Urothelium cell line (cell line): ENCODE measurements around the gene ALDH18A1.

ENCODE experiments used
- DNase-seq: peaks from one replicate; pipeline ENCODE4 v3.0.0; 2011; ENCODE audit warnings: low spot score, mixed read lengths
- FAIRE-seq: peaks from 2 replicates; lab custom pipeline; 2011; peaks lifted over from hg19 to GRCh38; lab: Jason Lieb, UNC

Gene ALDH18A1

DNA sequence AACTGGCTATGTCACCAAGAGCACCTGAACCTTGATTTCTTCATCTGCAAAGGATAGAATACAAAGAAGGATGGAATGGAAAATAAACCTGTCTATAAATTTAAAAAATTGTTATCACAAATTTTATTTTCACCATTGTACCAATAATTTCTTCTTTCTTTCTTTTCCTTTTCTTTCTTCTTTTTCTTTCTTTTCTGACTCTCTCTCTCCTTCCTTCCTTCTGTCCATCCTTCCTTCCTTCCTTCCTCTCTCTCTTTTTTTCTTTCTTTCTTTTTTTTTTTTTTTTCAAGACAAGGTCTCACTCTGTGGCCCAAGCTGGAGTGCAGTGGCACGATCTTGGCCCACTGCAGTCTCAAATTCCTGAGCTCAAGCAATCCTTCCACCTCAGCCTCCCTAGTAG lies 58.7 kb downstream of the ALDH18A1 start:
- DNase-seq (no peak), FAIRE-seq (no peak)

DNA sequence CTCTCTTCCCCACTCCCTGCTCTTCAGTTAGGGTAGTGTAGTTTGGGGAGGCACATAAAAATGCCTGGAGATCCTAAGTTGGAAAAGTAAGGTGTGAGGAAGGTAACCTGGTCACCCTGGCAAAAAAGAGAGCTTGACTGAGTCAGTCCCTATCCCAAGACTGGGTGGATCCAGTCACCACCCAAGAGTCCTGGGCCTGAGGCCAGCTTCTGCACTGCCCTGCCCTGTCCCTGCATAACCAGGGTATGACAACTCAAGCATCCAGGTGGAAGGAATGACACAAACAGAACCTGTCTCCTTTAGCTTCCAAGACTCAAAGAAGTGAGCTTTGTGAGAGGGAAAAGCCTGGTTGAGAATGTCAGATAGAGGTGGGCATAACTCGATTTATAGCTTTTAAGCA lies 68.5 kb downstream of the ALDH18A1 start:
- FAIRE-seq (no peak), DNase-seq (no peak)

DNA sequence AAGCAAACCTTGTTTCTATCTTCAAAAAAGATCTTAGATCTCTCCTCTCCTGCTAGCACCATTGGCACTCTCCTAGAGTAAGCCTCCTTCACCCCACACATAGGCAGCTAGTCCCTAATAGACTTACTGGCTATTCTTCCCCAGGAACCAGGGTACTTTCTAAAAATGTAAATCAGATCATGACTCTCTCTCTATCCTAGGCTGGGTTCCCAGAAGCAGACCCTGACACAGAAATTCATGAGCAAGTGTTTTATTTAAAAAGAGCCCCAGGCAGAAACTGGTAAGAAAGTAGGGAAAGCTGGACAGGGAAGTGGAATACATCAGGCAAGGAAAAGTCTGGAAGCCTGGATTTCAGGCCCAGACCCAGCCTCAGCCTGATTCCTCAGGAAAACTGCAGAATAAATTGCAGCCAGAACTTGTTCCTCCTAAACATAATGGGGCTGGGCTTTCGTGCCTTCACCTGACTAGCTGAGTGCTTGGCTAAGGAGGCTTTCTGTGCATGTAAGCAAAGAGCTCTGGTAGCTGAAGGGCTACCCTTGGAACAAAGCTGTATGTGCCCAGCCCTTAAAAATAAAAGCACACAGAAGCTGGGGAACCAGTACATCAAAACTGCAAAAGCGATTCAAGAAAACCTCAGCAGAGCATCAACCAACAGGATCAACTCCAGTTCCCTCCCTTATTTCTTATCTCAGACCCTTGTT lies 76.5 kb downstream of the ALDH18A1 start:
- DNase-seq (no peak), FAIRE-seq (no peak)

DNA sequence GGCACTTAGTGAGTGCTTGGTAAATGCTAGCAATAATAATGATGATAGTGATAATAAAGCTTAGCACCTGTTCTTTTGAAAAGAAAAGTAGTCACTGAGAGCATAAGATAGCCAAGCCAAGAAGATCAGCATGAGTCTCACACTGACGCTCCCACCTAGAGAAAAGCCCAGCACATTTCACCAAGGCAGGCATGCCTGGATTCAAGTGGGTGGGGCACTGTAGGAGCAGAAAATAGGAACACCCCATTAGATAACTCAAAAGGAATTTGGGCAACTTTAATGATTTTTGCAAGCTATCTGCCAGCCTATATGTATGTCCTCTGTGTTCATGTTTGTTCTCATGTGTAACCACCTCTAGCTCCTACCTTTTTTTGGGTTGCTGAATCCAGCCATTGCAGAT lies 77.2 kb downstream of the ALDH18A1 start:
- FAIRE-seq: no peak
- no peak for DNase-seq

DNA sequence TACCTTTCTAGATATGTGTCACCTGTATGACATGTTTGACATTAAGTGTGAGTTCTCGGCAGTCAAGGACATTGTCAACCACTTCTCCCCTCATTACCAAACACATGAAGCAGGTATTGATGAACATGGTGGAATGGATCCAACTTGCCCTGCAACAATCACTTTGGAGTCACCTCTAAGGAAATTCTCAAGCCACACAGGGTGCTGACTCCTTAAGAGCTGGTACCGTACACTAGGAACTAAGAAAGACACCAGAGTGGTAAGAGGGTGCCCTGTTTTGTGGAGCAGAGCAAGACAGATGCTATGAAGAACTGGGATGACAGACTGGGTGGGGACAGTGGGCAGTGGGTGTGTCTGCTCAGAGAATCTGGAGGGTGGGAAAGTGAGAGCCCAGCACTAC lies 77.9 kb downstream of the ALDH18A1 start:
- no peak for FAIRE-seq

DNA sequence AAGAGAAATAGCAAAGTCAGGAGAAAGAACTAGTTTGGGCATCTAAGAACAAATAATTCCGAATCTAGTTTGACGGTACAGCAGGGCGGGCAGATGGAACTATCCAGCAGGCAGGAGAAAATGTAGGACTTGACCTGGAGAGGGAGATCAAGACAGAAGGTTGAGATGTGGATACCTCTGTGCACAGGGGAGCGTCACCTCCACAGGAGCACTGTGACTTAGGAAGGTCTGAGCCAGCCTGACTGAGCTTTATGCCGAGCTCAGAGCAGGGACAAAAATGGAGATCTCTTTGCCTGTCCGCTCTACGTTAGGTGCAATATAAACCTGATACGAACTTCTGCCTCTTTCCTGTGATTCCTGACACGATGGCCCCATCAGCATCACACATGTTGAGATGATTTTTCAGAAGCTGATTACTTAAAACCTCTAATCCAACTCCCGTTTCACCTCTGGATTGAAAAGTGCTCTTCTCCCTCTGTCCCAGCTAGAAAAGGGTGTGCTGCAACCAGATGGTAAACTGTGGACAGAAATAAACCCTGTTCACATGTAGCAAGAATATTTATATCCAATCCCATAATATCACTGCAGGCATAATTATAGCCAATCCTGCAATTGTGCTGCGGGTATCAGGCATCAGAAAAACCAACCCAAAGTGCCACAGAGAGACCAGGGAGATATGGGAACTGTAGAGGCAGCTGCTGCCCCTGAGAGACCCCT lies 81.7 kb downstream of the ALDH18A1 start:
- DNase-seq (no peak), FAIRE-seq (no peak)

More for the DNA sequence above, 77.9 kb downstream of the ALDH18A1 start:
- DNase-seq: no peak

DNA sequence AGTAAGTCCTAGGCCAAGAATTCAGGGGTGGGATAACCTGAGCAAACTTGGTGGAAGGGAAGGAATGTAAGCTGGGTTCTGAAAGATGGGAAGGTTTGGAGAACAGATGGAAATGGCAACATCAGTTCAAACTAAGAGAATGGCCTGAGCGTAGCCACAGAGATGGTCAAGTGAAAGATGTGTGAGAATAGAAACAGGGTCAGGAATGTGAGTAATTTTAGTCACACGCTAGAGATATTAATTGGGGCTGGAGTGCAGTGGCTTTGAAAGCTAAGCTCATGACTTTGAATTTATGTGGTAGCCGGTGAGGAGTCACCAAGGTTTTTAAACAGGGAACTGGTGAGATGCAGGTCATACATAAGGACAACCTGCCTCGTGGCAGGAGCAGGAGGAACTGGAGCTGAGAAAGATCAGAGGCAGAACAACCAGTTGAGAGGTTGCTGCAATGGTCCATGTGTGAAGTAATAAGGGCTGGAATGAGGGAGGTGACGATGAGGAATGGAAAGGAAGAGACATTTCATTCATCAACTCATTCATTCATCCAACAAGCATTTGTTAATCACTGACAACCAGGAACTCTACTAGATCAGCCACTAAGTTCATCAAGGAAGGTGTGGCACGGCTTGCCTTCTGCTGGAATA lies 82.4 kb downstream of the ALDH18A1 start:
- FAIRE-seq (no peak), DNase-seq (no peak)

DNA sequence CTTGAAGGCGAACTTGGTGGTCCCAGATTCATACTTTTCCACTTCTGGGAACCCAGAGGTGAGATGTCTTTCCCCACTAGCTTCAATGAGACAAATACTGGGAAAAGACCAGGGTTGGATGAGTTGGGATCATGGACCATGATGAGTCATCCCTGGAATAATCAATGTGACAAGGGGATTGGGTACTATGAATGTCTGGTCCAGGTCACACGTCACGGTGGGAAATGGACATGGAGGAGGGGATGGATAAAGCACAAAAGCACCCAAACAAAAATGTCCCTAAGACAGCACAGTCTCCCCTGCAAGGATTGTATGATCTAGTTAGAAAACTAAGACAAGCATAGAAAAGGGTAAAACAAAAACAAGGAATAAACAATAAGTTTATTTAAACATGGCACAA lies 83.0 kb downstream of the ALDH18A1 start:
- no peak for DNase-seq
- FAIRE-seq: no peak

DNA sequence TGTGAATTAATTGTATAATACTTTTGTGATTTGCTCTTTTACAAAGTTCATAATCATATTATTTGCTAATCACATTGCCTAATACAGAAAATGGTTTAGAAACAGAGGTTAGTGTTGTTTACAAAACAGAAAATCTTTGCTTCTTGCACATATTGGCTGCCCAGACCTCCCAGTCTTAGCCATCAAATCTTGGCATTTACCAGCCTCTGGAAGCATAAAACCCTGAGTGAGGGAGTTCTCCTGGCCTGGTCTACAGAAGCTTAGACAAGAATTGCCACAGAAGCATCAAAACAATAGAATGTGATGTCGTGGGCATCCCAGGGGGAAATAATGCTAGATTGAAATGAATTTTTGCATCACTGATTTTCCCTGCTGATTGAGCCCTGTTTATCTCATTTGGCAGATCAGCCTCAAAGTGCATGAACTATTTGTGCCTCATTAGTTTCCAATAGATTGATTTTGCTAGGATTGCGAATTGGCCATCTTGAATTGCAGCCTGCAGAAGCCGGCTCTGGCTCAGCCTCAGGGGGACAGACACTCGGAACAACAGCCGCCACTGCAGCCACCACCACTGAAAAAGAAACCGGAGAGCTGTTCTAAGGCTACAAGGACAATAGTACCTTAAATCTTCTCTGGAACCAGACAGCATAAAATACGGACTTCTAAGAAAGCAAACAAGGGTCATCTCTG lies 84.2 kb downstream of the ALDH18A1 start:
- FAIRE-seq (no peak), DNase-seq (no peak)

DNA sequence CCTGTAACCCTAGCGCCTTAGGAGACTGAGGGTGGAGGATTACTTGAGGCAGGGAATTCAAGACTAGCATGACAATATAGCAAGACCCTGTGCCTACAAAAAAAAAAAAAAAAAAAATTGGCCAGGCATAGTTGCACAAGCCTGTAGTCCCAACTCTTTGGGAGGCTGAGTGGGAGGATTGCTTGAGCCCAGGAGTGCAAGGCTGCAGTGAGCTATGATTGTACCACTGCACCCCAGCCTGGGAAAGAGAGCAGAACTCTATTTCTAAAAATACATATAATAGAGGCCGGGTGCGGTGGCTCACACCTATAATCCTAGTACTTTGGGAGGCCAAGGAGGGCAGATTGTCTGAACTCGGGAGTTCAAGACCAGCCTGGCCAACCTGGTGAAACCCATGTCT lies 85.1 kb downstream of the ALDH18A1 start:
- DNase-seq (no peak), FAIRE-seq (no peak)

DNA sequence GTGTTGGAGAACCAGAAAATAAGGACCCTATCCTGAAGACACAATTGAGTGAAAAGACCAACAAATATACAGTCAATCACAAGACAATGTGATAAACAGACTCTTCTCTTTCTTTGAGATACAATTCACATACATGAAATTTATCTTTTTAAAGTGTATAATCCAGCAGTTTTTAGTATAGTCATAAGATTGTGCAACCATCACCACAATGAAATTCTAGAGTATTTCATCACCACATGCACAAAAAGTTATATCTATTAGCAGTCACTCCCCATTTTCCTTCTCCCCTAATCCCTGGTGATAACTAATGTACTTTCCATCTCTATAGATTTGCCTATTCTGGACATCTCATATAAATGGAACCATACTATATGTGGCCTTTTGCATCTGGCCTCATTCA lies 87.1 kb downstream of the ALDH18A1 start:
- FAIRE-seq: no peak
- no peak for DNase-seq

DNA sequence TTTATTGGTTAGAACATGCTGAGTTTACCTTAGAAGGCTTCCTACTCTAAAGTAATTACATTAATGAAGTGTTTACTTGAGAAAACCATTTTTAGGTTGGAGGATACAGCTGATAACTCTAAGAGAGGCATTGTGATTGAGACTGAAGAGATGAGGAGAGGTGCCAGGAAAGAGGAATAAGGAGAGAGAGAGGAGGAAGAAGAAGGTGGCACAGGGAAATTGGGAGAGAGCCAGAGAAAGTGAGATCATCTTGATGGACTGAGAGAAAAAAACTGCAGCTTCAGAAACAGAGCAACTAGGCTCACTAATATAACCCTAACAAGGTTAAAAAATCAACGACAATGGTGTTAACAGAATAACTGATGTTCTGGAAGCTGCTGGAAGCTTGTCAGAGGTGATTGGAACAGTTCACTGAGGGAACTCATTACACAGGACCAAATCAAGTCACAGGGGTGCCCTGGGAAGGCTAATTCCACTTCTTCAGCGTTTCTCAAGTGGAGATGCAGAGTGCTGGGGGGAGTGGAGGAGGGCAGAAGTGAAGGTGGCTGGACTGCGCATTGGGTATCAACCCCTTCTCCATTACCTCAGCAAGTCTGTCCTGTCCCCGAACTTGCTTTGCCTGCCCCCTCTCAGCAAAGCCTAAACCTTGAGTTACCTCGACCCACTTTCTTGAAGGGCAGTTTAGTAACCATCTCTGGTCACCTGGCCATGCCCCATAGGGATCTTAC lies 88.4 kb downstream of the ALDH18A1 start:
- DNase-seq: peak; percentile 39
- FAIRE-seq: no peak

DNA sequence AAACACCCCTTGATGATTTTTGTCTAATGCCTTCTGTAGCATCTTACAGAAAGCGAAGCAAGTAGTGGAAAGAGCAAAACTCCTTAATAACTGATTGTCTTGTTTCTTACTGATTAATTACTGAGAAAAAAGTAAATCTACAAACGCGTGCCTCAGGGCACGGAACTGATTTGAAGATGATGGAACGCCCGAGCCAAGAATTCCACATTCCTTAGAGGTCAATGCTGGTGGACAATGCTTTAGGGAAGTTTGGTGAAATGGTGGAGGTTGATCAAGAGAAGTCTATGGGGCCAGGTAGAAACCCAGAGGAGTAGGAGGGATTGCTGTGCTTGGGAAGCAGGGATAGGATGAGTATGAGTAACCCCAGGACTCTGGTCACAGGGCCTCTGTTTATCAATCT lies 90.4 kb downstream of the ALDH18A1 start:
- no peak for DNase-seq
- no peak for FAIRE-seq

DNA sequence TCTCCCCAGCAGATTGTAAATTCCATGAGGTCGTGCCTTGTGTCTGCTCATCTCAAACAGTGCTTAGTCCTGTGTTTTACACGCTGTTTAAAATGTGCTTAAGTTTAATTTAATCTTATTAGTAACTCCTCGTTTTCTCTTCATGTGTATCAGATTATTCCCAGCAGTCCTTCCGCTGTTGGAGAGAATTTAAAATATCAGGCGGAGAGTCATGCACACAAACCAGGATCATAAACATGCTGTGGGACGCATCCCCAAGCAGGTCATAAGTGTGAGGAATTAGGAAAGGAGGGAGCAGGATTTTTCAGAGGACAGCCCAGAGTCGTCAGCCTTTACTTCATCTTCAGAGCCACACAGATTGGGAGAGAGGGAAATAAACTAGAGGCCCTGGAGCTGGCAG lies 91.2 kb downstream of the ALDH18A1 start:
- DNase-seq (no peak), FAIRE-seq (no peak)

DNA sequence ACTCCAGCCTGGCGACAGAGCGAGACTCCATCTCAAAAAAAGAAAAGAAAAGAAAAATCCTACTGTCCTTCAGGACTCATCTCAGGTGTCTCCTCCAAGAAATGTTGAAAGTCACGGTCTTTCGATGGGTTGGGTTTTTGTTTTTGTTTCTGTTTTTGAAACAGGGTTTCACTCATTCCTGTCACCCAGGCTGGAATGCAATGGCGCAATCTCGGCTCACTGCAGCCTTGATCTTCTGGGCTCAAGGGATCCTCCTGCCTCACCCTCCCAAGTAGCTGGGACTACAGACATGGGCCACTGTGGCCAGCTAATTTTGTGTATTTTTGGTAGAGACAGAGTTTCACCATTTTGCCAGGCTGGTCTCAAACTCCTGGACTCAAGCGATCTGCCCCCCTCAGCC lies 92.2 kb downstream of the ALDH18A1 start:
- no peak for FAIRE-seq
- no peak for DNase-seq

DNA sequence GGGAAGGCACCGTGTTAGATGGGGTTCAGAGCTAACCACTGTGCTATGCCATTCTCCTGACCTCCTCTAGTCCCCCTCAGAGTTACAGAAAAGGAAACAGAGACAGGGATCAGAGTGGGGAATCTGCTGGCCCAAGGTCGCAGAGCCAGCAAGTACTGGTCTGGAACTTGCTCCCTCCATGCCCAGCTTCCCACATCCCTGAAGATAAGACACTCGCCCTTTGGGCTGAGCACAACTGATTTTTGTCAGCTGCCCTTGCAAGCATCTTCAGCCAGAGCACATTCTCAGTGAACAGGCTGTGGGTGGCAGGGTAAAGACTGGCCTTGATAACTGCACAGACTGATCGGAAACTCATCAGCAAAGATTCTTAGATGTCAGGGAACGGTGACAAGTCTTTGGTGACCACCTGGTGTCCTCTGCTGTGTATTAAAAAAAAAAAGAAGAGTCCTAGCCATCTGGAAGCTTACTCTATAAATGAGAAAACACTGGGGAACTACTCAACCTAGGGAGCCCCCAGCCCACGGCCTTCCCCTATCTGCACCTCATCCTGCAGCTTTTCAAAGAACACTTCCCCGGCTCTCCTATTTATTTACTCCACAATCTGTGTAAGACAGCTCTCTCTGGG lies 94.1 kb downstream of the ALDH18A1 start:
- FAIRE-seq (no peak), DNase-seq (no peak)

DNA sequence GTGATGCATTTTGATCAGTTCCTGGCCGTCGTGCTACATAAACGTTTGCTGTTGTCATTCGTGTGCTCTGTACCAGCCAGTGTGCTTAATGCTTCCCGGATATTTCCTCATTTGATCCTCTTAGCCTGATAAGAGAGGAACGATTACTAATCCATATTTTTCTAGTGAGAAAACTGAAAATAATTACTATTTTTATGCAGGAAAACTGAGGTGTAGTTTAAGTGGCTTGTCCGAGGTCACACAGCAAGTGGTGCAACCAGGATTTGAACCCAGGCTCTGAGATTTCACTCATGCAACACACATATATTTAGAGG lies 94.7 kb downstream of the ALDH18A1 start:
- no peak for FAIRE-seq

DNA sequence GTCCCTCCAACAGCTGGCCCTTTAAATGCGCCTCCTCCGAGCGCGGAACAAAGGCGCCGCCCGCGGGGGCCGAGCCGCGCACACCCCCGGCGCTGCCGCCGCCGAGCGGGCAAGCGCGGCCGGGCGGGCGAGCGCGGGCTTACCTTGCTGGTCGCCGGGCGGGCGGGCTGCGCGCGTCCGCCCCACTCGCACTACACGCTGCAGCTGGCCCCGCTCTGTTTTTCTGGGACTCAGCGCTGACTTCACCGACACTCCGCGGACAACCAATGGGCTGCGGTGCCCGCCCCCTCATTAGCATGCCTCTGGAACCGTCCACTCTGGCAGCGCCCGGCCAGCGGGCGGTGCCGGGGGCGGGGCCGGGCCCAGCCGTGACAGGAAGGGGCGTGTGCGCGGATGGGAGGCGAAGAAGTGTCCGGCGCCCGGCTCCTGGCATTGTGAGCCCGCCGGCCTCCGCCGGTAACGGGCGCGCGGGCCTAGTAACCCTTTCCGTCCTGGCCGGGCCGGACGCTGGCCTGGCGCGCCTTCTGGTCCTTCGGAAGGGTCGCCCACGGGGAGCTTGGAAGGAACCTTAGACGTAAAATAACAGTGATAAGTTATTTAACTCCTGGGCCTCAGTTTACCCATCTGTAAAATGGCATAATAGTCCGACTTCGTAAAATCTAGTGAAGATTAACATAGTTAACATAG lies 95.2 kb downstream of the ALDH18A1 start, which contains the start of gene SORBS1:
SORBS1 (minus strand) TSS at position 195 of the 687 bp plus-strand sequence. CDS start 120,236 bp downstream, outside the sequence.
- peak; percentile 97 for DNase-seq
- FAIRE-seq: no peak

More for the DNA sequence above, 94.7 kb downstream of the ALDH18A1 start:
- no peak for DNase-seq

DNA sequence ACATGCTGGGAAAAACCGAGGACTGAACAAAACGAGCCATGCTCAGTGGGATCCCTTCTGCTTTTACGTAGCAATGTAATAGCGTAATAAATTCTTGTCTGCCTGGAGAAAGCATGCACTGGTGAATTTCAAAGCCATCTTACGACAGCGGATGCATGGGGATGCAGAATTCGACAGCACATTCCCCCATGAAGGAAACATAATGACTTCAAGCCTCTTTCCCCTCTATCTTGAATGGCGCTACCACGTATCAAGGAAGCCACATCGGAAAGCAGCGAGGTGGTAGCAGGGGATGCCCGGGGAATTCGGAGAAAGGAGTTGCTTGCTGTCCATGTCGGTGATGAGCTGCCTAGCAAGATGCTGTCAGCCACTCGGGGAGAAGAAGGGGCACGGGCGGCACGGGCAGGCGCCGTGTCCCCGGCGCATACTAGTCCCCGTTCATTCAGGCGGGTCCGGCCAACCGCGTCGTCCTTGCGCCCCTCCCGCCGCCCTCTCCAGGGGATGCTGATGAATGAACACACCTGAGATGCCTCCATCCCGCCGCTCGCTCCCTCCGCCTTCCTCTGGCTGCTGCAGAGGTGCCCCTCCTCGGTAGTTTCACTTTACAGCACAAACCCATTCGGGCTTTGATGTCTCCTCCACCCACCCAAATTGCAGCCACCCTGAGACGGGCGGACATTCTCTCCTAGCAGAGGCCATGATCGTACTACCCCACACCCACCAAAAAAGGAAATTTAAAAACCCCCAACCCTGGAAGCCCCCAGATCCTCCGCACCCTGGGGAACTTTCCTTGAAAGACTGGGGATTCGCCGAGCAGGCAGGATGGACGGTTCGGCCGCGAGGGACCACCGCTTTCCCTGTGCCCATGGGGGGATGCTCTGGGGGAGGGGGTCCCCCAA lies 96.0 kb downstream of the ALDH18A1 start:
- DNase-seq: peak; percentile 44
- no peak for FAIRE-seq
